ENCODE results near the gene ATP2A3. TPM values are rescaled to one million over a fixed set of nuclear protein-coding genes. Genes with fewer than 3 reads are reported as not detected.
A peak's percentile ranks its signal among the peaks of the same experiment; 100 is the strongest.

ATP2A3 gene
- total RNA-seq, 4 donors from 2014 or later = 78.6 to 231 (median 112) TPM

DNA sequence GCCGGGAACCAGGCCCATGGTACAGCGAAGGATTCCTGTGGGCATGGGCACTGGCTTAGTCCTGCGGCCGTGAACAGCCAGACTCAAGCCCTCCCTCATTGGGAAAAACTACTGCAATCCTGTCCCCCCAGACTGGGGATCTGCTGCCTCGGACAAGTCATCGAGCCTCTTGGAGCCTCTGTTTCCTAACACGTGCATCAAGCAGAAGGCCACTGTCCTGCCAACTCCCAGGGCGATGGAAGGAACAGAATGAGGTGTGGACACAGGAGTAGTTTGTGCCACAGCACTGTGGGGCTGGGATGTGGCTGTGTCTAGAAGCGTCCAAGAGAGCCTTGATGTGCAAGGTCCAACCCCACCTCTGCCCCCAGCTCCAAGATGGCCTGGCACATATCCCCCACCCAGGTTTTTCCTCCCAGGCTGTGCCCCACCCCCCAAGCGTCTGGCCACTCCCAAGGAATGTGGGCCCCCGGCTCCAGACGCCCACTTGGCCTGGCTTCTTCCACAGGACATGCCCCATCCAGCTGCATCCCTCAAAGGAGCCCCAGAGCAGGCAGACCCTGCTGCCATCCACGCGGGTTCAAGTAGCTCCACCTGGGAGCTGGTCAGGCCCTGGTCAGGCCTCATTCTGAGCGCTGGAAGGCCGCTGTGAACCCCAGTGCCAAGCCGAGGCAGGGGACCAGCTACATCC is 74.8 kb downstream of the ATP2A3 start:
- H3K4me3 ChIP-seq = no peak overlapping the region
- H3K36me3 ChIP-seq = peaks cover 0 to 8% (median 0%) of the 10 kb centered on the region in 3 donors
- TF ChIP-seq CTCF (IDR thresholded peaks at IDR 0.05) (no peak), POLR2A (IDR thresholded peaks at IDR 0.05) (no peak)
- no peaks in the 10 kb centered on the region for H3K27me3 ChIP-seq
- no peak for DNase-seq
- no peaks in the 10 kb centered on the region for H3K9me3 ChIP-seq
- peak overlapping the region; percentile 47 to 87 (median 80) for H3K27ac ChIP-seq
- H3K4me1 ChIP-seq = peaks cover 10 to 52% (median 36%) of the 10 kb centered on the region in 4 donors

- TF ChIP-seq CTCF (IDR thresholded peaks at IDR 0.05) (no peak), POLR2A (IDR thresholded peaks at IDR 0.05) (no peak)
- Histone ChIP-seq H3K27me3 (no peaks in the 10 kb centered on the region), H3K4me3 (no peak overlapping the region), H3K4me1 (peaks cover 5 to 46% (median 32%) of the 10 kb centered on the region in 4 donors), H3K9me3 (no peaks in the 10 kb centered on the region), H3K36me3 (peaks cover 0 to 17% (median 0%) of the 10 kb centered on the region in 3 donors), H3K27ac (peak overlapping the region; percentile 74 to 87 (median 80))
- DNase-seq = peak in 2 of 3 donors; percentile 80 to 81
Observed at GRCh38 chr17:3888343-3889171, 75.7 kb downstream of the ATP2A3 start.

GRCh38 chr17:3887804-3888203 is 76.4 kb downstream of the ATP2A3 start:
- Histone ChIP-seq H3K9me3 (no peaks in the 10 kb centered on the region), H3K36me3 (peaks cover 0 to 17% (median 0%) of the 10 kb centered on the region in 3 donors), H3K4me1 (peaks cover 5 to 46% (median 29%) of the 10 kb centered on the region in 4 donors), H3K27ac (peak overlapping the region; percentile 74 to 87 (median 80)), H3K27me3 (no peaks in the 10 kb centered on the region), H3K4me3 (no peak overlapping the region)
- DNase-seq = no peak
- no peak for TF ChIP-seq CTCF (IDR thresholded peaks at IDR 0.05)
- TF ChIP-seq POLR2A (IDR thresholded peaks at IDR 0.05) = no peak

DNA sequence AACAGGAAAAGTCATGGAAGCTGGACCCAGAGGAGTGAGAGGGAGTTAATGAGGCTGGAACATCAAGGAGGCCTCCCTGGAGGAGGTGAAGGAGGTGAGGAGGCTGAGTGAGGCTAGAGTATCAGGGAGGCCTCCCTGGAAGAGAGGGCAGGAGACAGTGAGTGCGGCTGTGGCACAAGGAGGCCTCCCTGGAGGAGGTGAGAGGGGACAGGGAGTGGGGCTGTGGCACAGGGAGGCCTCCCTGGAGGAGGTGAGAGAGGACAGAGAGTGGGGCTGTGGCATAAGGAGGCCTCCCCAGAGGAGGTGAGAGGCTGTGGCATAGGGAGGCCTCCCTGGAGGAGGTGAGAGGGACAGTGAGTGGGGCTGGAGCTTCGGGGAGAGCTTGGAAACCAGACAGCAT is 76.8 kb downstream of the ATP2A3 start:
- Histone ChIP-seq H3K9me3 (no peaks in the 10 kb centered on the region), H3K4me1 (peaks cover 5 to 45% (median 28%) of the 10 kb centered on the region in 4 donors), H3K36me3 (peaks cover 0 to 17% (median 0%) of the 10 kb centered on the region in 3 donors), H3K4me3 (no peak overlapping the region), H3K27ac (peak overlapping the region; percentile 74 to 87 (median 80)), H3K27me3 (no peaks in the 10 kb centered on the region)
- TF ChIP-seq CTCF (IDR thresholded peaks at IDR 0.05) (no peak), POLR2A (IDR thresholded peaks at IDR 0.05) (no peak)
- no peak for DNase-seq

- peaks cover 5 to 39% (median 25%) of the 10 kb centered on the region in 4 donors for H3K4me1 ChIP-seq
Observed at GRCh38 chr17:3886776-3887175, 77.5 kb downstream of the ATP2A3 start.

More at GRCh38 chr17:3886776-3887175, 77.5 kb downstream of the ATP2A3 start:
- peak overlapping the region; percentile 74 to 87 (median 80) for H3K27ac ChIP-seq
- H3K9me3 ChIP-seq = no peaks in the 10 kb centered on the region
- H3K4me3 ChIP-seq = peak overlapping the region in 1 of 4 donors; percentile 4
- H3K27me3 ChIP-seq = no peaks in the 10 kb centered on the region
- peak in 2 of 3 donors; percentile 69 to 77 for DNase-seq
- H3K36me3 ChIP-seq = peaks cover 0 to 17% (median 0%) of the 10 kb centered on the region in 3 donors
- no peak for TF ChIP-seq POLR2A (IDR thresholded peaks at IDR 0.05)
- no peak for TF ChIP-seq CTCF (IDR thresholded peaks at IDR 0.05)
